C4-2B (cell line): ENCODE data around the gene RPH3AL.
"Not testable (repeated sequence)": the region's sequence is repeated elsewhere in the genome, so short reads cannot be mapped to it uniquely, and the experiment has no call there.

ENCODE experiments used
- CTCF ChIP-seq: fragments of 450-650 bp; conservative IDR thresholded peaks from 2 replicates; pipeline ENCODE4 v1.5.1; 2017; ENCODE audit warnings: mild to moderate bottlenecking
- ZFX ChIP-seq: fragments of 450-650 bp; IDR thresholded peaks from 2 replicates; pipeline ENCODE4 v1.6.1; 2017

GRCh38 chr17:215563-216478 lies 136.8 kb downstream of the RPH3AL start:
- TF ChIP-seq CTCF, ZFX: not testable (repeated sequence)
